Erythroblast (primary cell): Measurements from ENCODE around the gene UCHL5.
"Not testable (repeated sequence)": the region's sequence is repeated elsewhere in the genome, so short reads cannot be mapped to it uniquely, and the experiment has no call there.

Experiments used
- GATA1 ChIP-seq: IDR thresholded peaks from 2 replicates; pipeline ENCODE4 v1.6.1; 2011; ENCODE audit warnings: low read depth, mild to moderate bottlenecking, control low read depth, low read length, moderate library complexity
- POLR2A ChIP-seq: IDR thresholded peaks from 2 replicates; pipeline ENCODE4 v1.6.1; 2011; ENCODE audit warnings: mild to moderate bottlenecking, low read length

- not testable (repeated sequence) for TF ChIP-seq POLR2A, GATA1
Observed at GRCh38 chr1:193048913-193049312, 10.2 kb downstream of the UCHL5 start.
